Endothelial cell of umbilical vein (primary cell): Measurements from ENCODE around the gene MAML3. TPM values are rescaled to one million over a fixed set of nuclear protein-coding genes. Genes with fewer than 3 reads are reported as not detected.

Experiments
- BruUV-seq: library from RNA; stranded (reverse); fragments of 400-500 nt; replicated peaks from 2 replicates; lab custom pipeline; 2021; lab: Mats Ljungman, UMichigan
- CTCF ChIA-PET: fragments of 300-600, 350-600 bp; sonication (Branson Sonifier 250); formaldehyde crosslinking; loops from one replicate; lab custom pipeline; 2021; ENCODE audit warnings: antibody characterized with exemption, inconsistent platforms; lab: Charles Lee
- POLR2A ChIA-PET: fragments of 300-600, 350-600 bp; sonication (Branson Sonifier 250); formaldehyde crosslinking; loops from one replicate; lab custom pipeline; 2021; ENCODE audit warnings: antibody characterized with exemption, inconsistent platforms; lab: Charles Lee
- DNase-seq: peaks from one replicate; pipeline ENCODE4 v3.0.0-alpha.2; 2011; ENCODE audit warnings: low read depth, low spot score
- FAIRE-seq: peaks from 2 replicates; lab custom pipeline; 2011; peaks lifted over from hg19 to GRCh38; lab: Jason Lieb, UNC
- H2AFZ ChIP-seq: 2 replicates; pipeline ENCODE4 v1.6.0; 2012; ENCODE audit warnings: low read depth, low read length, control low read depth, inconsistent platforms
- H3K27ac ChIP-seq: 2 replicates; pipeline ENCODE4 v1.5.1; 2011; ENCODE audit warnings: low read depth, mild to moderate bottlenecking, control low read depth, low read length, moderate library complexity; ENCODE audit not compliant: insufficient read depth
- H3K27me3 ChIP-seq, 2 experiments: 2 replicates each; pipeline versions ENCODE4 v1.6.0 to v1.6.1; 2011; ENCODE audit warnings: low read length in 2 of 2, mixed read lengths in 1 of 2; ENCODE audit not compliant: control insufficient read depth in 2 of 2, insufficient read depth in 2 of 2
- H3K36me3 ChIP-seq, 2 experiments: 2 replicates in 1 of 2; 3 replicates in 1 of 2; pipeline ENCODE4 v1.5.1; 2011; ENCODE audit warnings: low read length in 2 of 2, mild to moderate bottlenecking in 1 of 2, moderate library complexity in 1 of 2; ENCODE audit not compliant: control insufficient read depth in 2 of 2, insufficient read depth in 2 of 2; ENCODE audit errors: extremely low read depth in 1 of 2
- H3K4me1 ChIP-seq: 3 replicates; pipeline ENCODE4 v1.5.1; 2011; ENCODE audit warnings: mild to moderate bottlenecking, low read length; ENCODE audit not compliant: control insufficient read depth, insufficient read depth; ENCODE audit errors: extremely low read depth
- H3K4me2 ChIP-seq: 2 replicates; pipeline ENCODE4 v1.6.1; 2011; ENCODE audit warnings: low read length, control low read depth, mixed read lengths; ENCODE audit not compliant: insufficient read depth
- H3K4me3 ChIP-seq, 3 experiments: fragments of 200-600 bp in 1 of 3; sonication (generic), shearing (Covaris generic) in 1 of 3; replicated peaks in 1 of 3; 2 replicates each; pipeline ENCODE4 v1.5.1; 2011 to 2016; ENCODE audit warnings: control low read depth in 3 of 3, low read length in 3 of 3, mild to moderate bottlenecking in 2 of 3, inconsistent platforms in 1 of 3, low read depth in 1 of 3, moderate library complexity in 1 of 3; ENCODE audit not compliant: insufficient read depth in 1 of 3
- H3K79me2 ChIP-seq: 2 replicates; pipeline ENCODE4 v1.6.0; 2012; ENCODE audit warnings: low read length, inconsistent platforms; ENCODE audit not compliant: control insufficient read depth, insufficient read depth
- H3K9ac ChIP-seq: replicated peaks from 2 replicates; pipeline ENCODE3; 2011; ENCODE audit warnings: low read length, control low read depth; ENCODE audit not compliant: insufficient read depth; ENCODE audit errors: extremely low read depth
- H3K9me1 ChIP-seq: replicated peaks from 3 replicates; pipeline ENCODE4 v1.6.0; 2011; ENCODE audit warnings: mild to moderate bottlenecking, low read length; ENCODE audit not compliant: control insufficient read depth, insufficient read depth; ENCODE audit errors: extremely low read depth
- H3K9me3 ChIP-seq: replicated peaks from 2 replicates; pipeline ENCODE4 v1.5.1; 2012; ENCODE audit warnings: low read length, inconsistent platforms; ENCODE audit not compliant: control insufficient read depth, insufficient read depth
- H4K20me1 ChIP-seq: replicated peaks from 2 replicates; pipeline ENCODE3; 2011; ENCODE audit warnings: mild to moderate bottlenecking, low read length; ENCODE audit not compliant: control insufficient read depth, insufficient read depth; ENCODE audit errors: extremely low read depth
- EZH2 ChIP-seq: IDR thresholded peaks from 2 replicates; pipeline ENCODE4 v1.6.1; 2012; ENCODE audit warnings: borderline replicate concordance, low read depth, mild to moderate bottlenecking, moderate library complexity, low read length, inconsistent platforms; ENCODE audit not compliant: severe bottlenecking
- FOS ChIP-seq: IDR thresholded peaks from 2 replicates; pipeline ENCODE4 v1.6.1; 2011; ENCODE audit warnings: mild to moderate bottlenecking, low read length, moderate library complexity, borderline replicate concordance; ENCODE audit not compliant: insufficient read depth
- GATA2 ChIP-seq: IDR thresholded peaks from 2 replicates; pipeline ENCODE4 v1.7.0; 2011; ENCODE audit warnings: low read depth, mild to moderate bottlenecking, moderate library complexity, mixed read lengths, low read length; ENCODE audit not compliant: insufficient read length, insufficient read depth
- JUN ChIP-seq: IDR thresholded peaks from 2 replicates; pipeline ENCODE4 v1.6.1; 2011; ENCODE audit warnings: borderline replicate concordance, low read depth; ENCODE audit not compliant: insufficient read length, insufficient read depth
- MAX ChIP-seq: IDR thresholded peaks from 2 replicates; pipeline ENCODE4 v1.6.1; 2011; ENCODE audit not compliant: insufficient read depth, insufficient read length
- MYC ChIP-seq: IDR thresholded peaks from one replicate; pipeline ENCODE4 v1.6.1; 2011; ENCODE audit warnings: mild to moderate bottlenecking, low read depth, low read length
- POLR2A ChIP-seq: IDR thresholded peaks from 2 replicates; pipeline ENCODE4 v1.6.1; 2012; ENCODE audit warnings: low read depth, mild to moderate bottlenecking, control low read depth, low read length
- POLR2AphosphoS5 ChIP-seq: IDR thresholded peaks from 2 replicates; pipeline ENCODE4 v1.6.1; 2012; ENCODE audit warnings: low read depth, mild to moderate bottlenecking, control low read depth, low read length, moderate library complexity; ENCODE audit not compliant: insufficient read depth
- dilution Hi-C: fragments of 300-500 bp; cut with MboI; formaldehyde crosslinking; loops from one replicate; pipeline ENCODE4 v1.15.0; 2019; ENCODE audit warnings: low sequenced_read_pairs; ENCODE audit not compliant: extremely low pct_ligation_motif_present
- intact Hi-C: fragments of 100-400 bp; cut with micrococcal nuclease; formaldehyde crosslinking; loops from one replicate; pipeline ENCODE4 v1.10.0; 2022
- polyA plus RNA-seq, 4 experiments: library from polyadenylated mRNA; depleted of rRNA in 3 of 4; stranded (reverse) in 3 of 4; unstranded in 1 of 4; fragments of >200 nt; gene quantifications; 2 replicates each; pipeline versions ENCODE4 v1.2.1 to v1.2.3, GENCODE V29; 2011 to 2012; ENCODE audit warnings: missing spikeins in 1 of 4
- total RNA-seq: library from RNA; stranded (reverse); gene quantifications from 2 replicates; pipeline ENCODE4 v1.2.3, GENCODE V29; 2021
- TF ChIP-seq, protein P1 (sequence below), 2 donors: IDR thresholded peaks; 1 replicate in 1 of 2; 2 replicates in 1 of 2; pipeline ENCODE4 v1.5.1; 2011; ENCODE audit warnings: low read length in 2 of 2, mild to moderate bottlenecking in 2 of 2, moderate library complexity in 2 of 2, control low read depth in 1 of 2, inconsistent platforms in 1 of 2, low read depth in 1 of 2; ENCODE audit not compliant: insufficient read depth in 1 of 2; ENCODE audit errors: extremely low read depth in 1 of 2

The MAML3 gene
- total and polyA plus RNA-seq, 2 donors (not counting 3 experiments of a cell fraction or from before 2014, with no cell fraction given), result 14.0 to 20.3 TPM

DNA sequence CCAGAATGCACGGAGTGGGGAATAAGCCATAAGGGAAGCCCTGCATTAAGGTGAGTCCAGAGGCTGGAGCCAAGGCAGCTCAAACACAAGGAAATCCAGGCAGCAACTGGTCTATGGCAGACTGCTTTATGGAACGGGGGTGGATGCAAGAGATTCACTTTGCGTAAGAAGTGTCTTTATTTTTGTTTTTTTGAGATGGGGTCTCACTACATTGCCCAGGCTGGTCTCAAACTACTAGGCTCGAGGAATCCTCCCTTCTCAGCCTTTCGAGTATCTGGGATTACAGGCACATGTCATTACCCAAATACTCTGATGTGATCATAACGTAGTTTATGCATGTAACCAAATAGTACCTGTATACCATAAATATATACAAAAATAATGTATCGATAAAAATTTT, 199.5 kb downstream of the MAML3 start:
- no peaks in the 10 kb centered on the region for H3K79me2 ChIP-seq
- H3K36me3 ChIP-seq, result no peaks in the 10 kb centered on the region
- no peak for DNase-seq
- H3K27ac ChIP-seq, result no peak overlapping the region
- no peaks in the 10 kb centered on the region for H3K9me3 ChIP-seq
- no peaks in the 10 kb centered on the region for H4K20me1 ChIP-seq
- dilution Hi-C loops, result no loop called here
- H3K4me3 ChIP-seq, result no peak overlapping the region
- no peaks in the 10 kb centered on the region for H3K9me1 ChIP-seq
- H3K4me1 ChIP-seq, result peaks cover 17% of the 10 kb centered on the region
- ChIA-PET CTCF (no interaction called here), POLR2A (no interaction called here)
- H2AFZ ChIP-seq, result no peak overlapping the region
- H3K9ac ChIP-seq, result no peak overlapping the region
- FAIRE-seq, result no peak
- intact Hi-C loops, result no loop called here
- no TSS peak for BruUV-seq
- TF ChIP-seq GATA2 (no peak), POLR2AphosphoS5 (no peak), MYC (no peak), JUN (no peak), MAX (no peak), EZH2 (no peak), FOS (no peak), POLR2A (no peak)
- TF ChIP-seq, protein P1, sequence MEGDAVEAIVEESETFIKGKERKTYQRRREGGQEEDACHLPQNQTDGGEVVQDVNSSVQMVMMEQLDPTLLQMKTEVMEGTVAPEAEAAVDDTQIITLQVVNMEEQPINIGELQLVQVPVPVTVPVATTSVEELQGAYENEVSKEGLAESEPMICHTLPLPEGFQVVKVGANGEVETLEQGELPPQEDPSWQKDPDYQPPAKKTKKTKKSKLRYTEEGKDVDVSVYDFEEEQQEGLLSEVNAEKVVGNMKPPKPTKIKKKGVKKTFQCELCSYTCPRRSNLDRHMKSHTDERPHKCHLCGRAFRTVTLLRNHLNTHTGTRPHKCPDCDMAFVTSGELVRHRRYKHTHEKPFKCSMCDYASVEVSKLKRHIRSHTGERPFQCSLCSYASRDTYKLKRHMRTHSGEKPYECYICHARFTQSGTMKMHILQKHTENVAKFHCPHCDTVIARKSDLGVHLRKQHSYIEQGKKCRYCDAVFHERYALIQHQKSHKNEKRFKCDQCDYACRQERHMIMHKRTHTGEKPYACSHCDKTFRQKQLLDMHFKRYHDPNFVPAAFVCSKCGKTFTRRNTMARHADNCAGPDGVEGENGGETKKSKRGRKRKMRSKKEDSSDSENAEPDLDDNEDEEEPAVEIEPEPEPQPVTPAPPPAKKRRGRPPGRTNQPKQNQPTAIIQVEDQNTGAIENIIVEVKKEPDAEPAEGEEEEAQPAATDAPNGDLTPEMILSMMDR (IDR thresholded peaks at IDR 0.05; ENCODE audit: extremely low read depth in 1 of 2, insufficient read depth in 1 of 2, low read depth in 1 of 2, low read length in 2 of 2), result no peak
- H3K4me2 ChIP-seq, result no peak overlapping the region
- no peaks in the 10 kb centered on the region for H3K27me3 ChIP-seq
